ENCODE results near the gene CFAP119. TPM values are rescaled to one million over a fixed set of nuclear protein-coding genes. Genes with fewer than 3 reads are reported as not detected.
A peak's percentile ranks its signal among the peaks of the same experiment; 100 is the strongest.

Gene CFAP119
- polyA plus RNA-seq, 1 of the 3 experiments (the other 2 are of a cell fraction), result 28.4 TPM

DNA sequence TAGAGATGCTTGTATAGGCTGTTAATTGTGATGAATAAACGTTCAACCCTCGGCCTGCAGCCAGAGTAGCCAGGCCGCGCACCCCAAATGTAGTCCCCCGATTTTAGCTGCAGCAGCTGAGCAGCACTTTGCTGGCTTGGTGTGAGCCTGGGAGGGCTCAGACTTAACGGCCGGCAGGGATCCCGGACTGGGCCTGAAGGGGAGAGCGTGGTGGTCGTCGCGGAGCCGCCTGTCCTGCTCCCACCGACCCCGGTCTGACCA lies 13.2 kb upstream of the CFAP119 start:
- WGBS (ENCODE audit: low lambda C conversion rate), result 27% methylated on average over 5 of the region's 15 CpGs
- POLR2A ChIA-PET, result interaction anchor here (1.1 to 1.8 kb wide), 7 partner anchors 12 to 147 kb away, joined by 3 to 10 read pairs (median 5); partner anchors contain the start of genes PHKG2 and ZNF629

More for the DNA sequence above, 13.2 kb upstream of the CFAP119 start:
- Histone ChIP-seq H4K20me1 (ENCODE audit: insufficient read depth) (no peaks in the 10 kb centered on the region), H3K9me3 (no peaks in the 10 kb centered on the region), H3K4me3 (ENCODE audit: low read depth in 2 of 2, low read length in 1 of 2) (peak overlapping the region; percentile 67 to 84), H3K9me2 (no peaks in the 10 kb centered on the region), H2AFZ (ENCODE audit: low read depth) (no peak overlapping the region), H3F3A (replicated peaks; ENCODE audit: insufficient read depth) (peaks cover 29% of the 10 kb centered on the region), H3K36me3 (replicated peaks in 1 of 2; ENCODE audit: control insufficient read depth in 1 of 2, insufficient read depth in 2 of 2, low read length in 1 of 2) (peaks cover 19 to 35% of the 10 kb centered on the region in 2 experiments), H3K4me1 (ENCODE audit: control insufficient read depth in 1 of 2, insufficient read depth in 2 of 2, low read depth in 1 of 2, low read length in 1 of 2) (peaks cover 12 to 29% of the 10 kb centered on the region in 2 experiments; a peak in 3 of 4 replicates), H3K27ac (ENCODE audit: low read depth in 2 of 2, low read length in 1 of 2) (peak overlapping the region; percentile 72 to 89; a peak in 3 of 4 replicates), H3K27me3 (ENCODE audit: insufficient read depth) (no peaks in the 10 kb centered on the region), H3K9ac (peak overlapping the region; percentile 89; the same call in 1 of the 2 replicates), H3K4me2 (peak overlapping the region; percentile 99), H3K79me2 (ENCODE audit: insufficient read depth) (0 out of 2 replicates have a peak, but pooled peaks cover 14% of the 10 kb centered on the region)
- TF ChIP-seq FOSL2 (IDR thresholded peaks at IDR 0.05; ENCODE audit: borderline replicate concordance, low read depth), result no peak
- no peak for TF ChIP-seq ZBTB33 (IDR thresholded peaks at IDR 0.05; ENCODE audit: borderline replicate concordance, low read depth)
- no peak for TF ChIP-seq TAF1 (IDR thresholded peaks at IDR 0.05; ENCODE audit: borderline replicate concordance, low read depth, low read length)
- TF ChIP-seq ELF1 (IDR thresholded peaks at IDR 0.05), result no peak
- no peak for TF ChIP-seq RXRA (IDR thresholded peaks at IDR 0.05; ENCODE audit: borderline replicate concordance, low read depth)
- no peak for TF ChIP-seq TCF12 (IDR thresholded peaks at IDR 0.05)
- no peak for TF ChIP-seq MEF2A (IDR thresholded peaks at IDR 0.05; ENCODE audit: borderline replicate concordance, low read depth)
- TF ChIP-seq, protein P1, sequence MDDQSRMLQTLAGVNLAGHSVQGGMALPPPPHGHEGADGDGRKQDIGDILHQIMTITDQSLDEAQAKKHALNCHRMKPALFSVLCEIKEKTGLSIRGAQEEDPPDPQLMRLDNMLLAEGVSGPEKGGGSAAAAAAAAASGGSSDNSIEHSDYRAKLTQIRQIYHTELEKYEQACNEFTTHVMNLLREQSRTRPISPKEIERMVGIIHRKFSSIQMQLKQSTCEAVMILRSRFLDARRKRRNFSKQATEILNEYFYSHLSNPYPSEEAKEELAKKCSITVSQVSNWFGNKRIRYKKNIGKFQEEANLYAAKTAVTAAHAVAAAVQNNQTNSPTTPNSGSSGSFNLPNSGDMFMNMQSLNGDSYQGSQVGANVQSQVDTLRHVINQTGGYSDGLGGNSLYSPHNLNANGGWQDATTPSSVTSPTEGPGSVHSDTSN (IDR thresholded peaks at IDR 0.05), result no peak
- TF ChIP-seq YY1 (IDR thresholded peaks at IDR 0.05; ENCODE audit: low read depth), result no peak
- no peak for TF ChIP-seq EZH2phosphoT487 (IDR thresholded peaks at IDR 0.05; ENCODE audit: borderline replicate concordance, low read depth)
- no peak for TF ChIP-seq RFX5 (IDR thresholded peaks at IDR 0.05; ENCODE audit: low read length)
- TF ChIP-seq CHD2 (IDR thresholded peaks at IDR 0.05; ENCODE audit: low read length, partially characterized antibody), result no peak
- no peak for TF ChIP-seq RCOR1 (IDR thresholded peaks at IDR 0.05; ENCODE audit: low read length)
- TF ChIP-seq, protein P2, sequence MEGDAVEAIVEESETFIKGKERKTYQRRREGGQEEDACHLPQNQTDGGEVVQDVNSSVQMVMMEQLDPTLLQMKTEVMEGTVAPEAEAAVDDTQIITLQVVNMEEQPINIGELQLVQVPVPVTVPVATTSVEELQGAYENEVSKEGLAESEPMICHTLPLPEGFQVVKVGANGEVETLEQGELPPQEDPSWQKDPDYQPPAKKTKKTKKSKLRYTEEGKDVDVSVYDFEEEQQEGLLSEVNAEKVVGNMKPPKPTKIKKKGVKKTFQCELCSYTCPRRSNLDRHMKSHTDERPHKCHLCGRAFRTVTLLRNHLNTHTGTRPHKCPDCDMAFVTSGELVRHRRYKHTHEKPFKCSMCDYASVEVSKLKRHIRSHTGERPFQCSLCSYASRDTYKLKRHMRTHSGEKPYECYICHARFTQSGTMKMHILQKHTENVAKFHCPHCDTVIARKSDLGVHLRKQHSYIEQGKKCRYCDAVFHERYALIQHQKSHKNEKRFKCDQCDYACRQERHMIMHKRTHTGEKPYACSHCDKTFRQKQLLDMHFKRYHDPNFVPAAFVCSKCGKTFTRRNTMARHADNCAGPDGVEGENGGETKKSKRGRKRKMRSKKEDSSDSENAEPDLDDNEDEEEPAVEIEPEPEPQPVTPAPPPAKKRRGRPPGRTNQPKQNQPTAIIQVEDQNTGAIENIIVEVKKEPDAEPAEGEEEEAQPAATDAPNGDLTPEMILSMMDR (IDR thresholded peaks at IDR 0.05), result no peak
- no peak for TF ChIP-seq SIN3A (IDR thresholded peaks at IDR 0.05; ENCODE audit: borderline replicate concordance, low read depth, low read length)
- no peak for TF ChIP-seq FOXJ3 (CRISPR knock-in tag; IDR thresholded peaks at IDR 0.05)
- DNase-seq, result no peak
- CTCF ChIA-PET, result interaction anchor here (0.8 to 1.5 kb wide), 4 partner anchors 10 to 166 kb away, joined by 3 to 4 read pairs (median 3); no protein-coding TSS in a partner anchor

All from SK-N-SH (cell line).